Measurements from ENCODE around the gene MYBL2.
"Not testable (repeated sequence)": the region's sequence is repeated elsewhere in the genome, so short reads cannot be mapped to it uniquely, and the experiment has no call there.

DNA sequence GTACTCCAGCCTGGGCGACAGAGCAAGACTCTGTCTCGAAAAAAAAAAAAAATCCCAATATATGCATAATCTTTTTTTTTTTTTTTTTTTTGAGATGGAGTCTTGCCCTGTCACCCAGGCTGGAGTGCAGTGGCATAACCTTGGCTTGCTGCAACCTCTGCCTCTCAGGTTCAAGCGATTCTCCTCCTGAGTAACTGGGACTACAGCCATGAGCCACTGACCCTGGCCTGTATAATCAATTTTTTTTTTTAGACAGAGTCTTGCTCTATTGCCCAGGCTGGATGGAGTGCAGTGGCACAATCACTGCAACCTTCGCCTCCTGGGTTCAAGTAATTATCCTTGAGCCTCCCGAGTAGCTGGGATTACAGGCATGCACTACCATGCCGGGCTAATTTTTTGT lies 11.7 kb upstream of the MYBL2 start:
- TF ChIP-seq POLR2A, CTCF (IDR thresholded peaks at IDR 0.05): not testable (repeated sequence)
